GM18867 (cell line): ENCODE data around the gene LMTK3.

ENCODE experiments used
- ATAC-seq: cut with Tn5 transposase; IDR thresholded peaks from one replicate; pipeline ENCODE4 v1.9.1; 2021; ENCODE audit warnings: mild to moderate bottlenecking, moderate library complexity; ENCODE audit not compliant: unreplicated experiment

The LMTK3 gene, protein sequence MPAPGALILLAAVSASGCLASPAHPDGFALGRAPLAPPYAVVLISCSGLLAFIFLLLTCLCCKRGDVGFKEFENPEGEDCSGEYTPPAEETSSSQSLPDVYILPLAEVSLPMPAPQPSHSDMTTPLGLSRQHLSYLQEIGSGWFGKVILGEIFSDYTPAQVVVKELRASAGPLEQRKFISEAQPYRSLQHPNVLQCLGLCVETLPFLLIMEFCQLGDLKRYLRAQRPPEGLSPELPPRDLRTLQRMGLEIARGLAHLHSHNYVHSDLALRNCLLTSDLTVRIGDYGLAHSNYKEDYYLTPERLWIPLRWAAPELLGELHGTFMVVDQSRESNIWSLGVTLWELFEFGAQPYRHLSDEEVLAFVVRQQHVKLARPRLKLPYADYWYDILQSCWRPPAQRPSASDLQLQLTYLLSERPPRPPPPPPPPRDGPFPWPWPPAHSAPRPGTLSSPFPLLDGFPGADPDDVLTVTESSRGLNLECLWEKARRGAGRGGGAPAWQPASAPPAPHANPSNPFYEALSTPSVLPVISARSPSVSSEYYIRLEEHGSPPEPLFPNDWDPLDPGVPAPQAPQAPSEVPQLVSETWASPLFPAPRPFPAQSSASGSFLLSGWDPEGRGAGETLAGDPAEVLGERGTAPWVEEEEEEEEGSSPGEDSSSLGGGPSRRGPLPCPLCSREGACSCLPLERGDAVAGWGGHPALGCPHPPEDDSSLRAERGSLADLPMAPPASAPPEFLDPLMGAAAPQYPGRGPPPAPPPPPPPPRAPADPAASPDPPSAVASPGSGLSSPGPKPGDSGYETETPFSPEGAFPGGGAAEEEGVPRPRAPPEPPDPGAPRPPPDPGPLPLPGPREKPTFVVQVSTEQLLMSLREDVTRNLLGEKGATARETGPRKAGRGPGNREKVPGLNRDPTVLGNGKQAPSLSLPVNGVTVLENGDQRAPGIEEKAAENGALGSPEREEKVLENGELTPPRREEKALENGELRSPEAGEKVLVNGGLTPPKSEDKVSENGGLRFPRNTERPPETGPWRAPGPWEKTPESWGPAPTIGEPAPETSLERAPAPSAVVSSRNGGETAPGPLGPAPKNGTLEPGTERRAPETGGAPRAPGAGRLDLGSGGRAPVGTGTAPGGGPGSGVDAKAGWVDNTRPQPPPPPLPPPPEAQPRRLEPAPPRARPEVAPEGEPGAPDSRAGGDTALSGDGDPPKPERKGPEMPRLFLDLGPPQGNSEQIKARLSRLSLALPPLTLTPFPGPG (N-terminal part only)

DNA sequence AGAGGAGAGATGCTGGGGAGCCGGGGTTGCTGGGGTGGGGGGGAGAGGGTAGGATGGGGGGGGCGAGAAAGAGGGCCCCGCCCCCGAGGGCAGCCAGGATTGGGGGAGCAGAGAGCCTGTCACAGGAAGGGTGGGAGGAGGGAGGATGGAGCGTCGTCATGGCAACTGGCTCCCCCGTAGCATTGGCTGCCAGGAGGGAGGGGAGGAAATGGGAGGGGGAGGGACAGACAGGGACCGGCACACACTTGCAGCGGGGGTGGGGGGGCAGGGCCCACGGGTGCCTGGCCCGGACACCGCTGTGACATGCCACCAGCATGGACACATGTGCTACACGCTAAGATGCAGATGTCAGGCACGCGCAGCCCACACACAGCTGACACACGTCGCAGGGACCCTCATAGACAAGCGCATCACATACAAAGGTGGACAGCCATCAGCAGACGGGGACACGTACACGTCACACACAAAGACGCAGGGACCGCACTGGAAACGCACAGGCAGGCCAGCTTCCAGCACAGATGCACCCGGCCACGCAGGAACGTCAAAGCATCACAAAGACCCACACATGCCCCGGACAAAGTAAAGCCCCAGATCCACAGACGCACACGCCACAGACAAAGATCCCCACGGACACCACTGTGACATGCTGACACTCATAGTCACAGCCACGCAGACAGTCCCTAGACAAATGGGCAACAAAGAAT is at the start of gene LMTK3:
LMTK3 (minus strand) TSS at position 36 of the 704 bp plus-strand sequence. CDS start 259 bp downstream, outside the sequence.
- no peak for ATAC-seq

DNA sequence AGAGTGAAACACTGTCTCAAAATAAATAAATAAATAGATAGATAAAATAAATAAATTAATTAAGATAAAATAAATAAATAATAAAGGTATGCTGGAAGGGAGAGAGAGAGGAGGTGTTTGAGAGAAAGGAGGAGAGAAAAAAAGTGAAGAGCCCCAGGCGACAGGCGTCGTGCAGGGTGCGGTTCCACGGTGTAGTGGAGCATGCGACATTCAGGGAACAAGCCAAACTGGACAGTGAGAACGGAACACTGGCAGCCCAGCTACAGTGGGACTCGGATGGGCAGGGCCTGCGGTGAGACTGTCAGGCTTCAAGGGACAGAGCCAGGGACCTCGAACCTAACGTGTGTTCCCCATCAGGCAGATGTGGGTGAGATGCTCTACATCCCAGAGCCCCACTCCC is 49.8 kb upstream of the LMTK3 start:
- no peak for ATAC-seq

DNA sequence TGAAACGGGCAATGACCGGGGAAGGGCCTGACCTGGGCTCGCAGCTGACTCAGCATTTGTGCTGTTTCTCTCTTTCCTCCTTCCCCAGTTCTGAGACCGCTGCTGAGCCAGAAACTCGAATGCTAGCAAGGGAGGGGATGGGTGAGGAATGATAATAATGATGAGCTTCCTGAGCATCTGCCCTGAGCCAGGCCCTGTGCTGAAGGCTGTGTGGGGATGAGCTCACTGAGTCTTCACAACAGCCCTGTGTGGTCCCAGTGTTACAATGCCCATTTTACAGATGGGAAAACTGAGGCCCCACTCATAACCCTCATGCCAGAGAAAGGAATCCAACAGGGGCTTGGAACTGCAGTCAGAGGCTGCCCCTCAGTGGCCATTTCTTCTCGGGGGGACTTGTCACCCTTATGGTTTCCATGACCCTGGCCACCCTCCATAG is 48.5 kb upstream of the LMTK3 start:
- no peak for ATAC-seq

DNA sequence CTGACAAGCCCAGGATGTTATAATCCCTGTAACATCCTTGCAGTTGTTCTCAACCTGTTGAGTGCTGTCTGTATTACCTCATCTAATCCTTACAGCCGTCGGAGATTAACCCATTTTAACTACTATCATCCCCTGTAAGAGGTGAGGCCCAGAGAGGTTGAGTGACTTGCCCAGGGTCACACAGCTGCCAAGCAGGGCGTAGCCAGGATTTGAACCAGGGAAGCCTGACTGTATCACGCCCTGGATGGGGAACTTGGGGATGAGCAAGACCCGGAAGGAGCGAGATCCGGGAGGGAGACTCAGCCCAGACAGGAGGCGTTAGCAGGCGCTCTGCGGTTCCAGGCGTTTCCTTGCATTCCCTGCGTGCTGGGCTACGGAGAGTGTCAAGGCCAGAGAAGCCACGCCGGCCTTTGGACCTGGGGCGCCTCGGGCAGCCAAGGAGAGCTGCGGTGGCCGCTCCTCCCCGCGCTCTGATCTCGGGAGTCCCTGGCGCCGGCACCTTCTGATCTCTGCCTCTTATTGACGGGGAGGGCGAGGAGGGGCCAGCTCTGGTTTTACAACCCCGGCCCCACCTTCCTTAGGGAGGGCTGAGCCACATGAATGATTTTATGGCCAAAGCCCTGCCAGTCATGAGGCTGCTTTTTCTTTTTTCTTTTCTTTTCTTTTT is 46.5 kb upstream of the LMTK3 start:
- no peak for ATAC-seq

DNA sequence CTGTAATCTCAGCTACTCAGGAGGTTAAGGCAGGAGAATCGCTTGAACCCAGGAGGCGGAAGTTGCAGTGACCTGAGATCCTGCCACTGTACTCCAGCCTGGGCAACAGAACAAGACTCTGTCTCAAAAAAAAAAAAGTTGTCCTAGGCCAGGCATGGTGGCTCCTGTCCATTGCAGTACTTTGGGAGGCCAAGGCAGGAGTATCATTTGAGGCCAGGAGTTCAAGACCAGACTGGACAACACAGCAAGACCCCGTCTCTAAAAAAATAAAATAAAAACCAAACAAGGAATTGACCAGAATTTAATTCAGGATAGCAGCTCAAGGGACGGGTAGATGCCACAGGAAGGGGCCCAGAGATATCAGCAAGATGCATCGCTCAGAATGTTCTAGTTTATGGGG is 45.2 kb upstream of the LMTK3 start:
- no peak for ATAC-seq

DNA sequence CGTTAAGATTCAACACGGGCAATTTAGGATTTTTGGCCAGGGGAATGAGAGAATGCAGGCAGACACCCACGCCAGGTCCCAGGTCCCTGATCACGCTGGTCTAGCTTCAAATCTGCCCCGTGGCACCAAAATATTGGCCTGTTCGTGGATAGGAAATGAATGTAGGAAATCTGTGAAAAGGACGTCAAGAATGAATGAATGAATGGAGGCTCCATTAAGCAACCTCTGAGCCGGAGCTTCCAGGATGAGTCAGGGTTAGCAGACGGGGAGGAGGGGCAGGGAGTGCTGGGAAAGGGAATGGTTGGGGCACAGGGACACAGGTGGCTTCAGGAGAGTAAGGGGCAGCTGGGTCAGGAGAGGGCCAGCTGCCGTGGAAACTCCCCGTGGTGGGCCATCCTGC is 44.5 kb upstream of the LMTK3 start:
- ATAC-seq: no peak

DNA sequence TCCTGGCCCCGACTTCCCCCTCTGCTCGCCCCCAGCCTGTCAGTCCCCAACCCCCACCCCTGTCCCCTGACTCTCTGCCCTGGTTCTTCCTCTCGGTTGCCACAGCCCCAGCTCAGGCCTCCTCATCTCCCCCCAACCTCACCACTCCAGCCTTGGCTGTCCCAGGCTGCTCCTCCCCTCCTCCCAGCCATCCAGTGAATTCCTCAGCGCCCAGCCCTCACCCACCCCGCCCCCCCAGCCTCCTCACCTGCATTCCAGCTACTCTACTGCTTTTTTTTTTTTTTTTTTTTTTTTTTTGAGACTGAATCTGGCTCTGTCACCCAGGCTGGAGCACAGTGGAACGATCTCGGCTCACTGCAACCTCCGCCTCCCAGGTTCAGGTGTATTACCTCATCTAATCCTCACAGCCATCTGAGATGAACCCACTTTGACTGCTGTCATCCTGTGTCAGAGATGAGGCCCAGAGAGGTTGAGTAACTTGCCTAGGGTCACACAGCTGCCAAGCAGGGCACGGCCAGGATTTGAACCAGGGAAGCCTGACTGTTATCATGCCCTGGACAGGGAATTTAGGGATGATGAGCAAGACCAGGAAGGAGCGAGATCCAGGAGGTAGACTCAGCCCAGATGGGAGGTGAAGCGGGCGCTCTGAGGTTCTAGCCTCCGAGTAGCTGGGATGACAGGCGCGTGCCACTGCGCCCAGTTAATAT is 42.9 kb upstream of the LMTK3 start:
- ATAC-seq: no peak

DNA sequence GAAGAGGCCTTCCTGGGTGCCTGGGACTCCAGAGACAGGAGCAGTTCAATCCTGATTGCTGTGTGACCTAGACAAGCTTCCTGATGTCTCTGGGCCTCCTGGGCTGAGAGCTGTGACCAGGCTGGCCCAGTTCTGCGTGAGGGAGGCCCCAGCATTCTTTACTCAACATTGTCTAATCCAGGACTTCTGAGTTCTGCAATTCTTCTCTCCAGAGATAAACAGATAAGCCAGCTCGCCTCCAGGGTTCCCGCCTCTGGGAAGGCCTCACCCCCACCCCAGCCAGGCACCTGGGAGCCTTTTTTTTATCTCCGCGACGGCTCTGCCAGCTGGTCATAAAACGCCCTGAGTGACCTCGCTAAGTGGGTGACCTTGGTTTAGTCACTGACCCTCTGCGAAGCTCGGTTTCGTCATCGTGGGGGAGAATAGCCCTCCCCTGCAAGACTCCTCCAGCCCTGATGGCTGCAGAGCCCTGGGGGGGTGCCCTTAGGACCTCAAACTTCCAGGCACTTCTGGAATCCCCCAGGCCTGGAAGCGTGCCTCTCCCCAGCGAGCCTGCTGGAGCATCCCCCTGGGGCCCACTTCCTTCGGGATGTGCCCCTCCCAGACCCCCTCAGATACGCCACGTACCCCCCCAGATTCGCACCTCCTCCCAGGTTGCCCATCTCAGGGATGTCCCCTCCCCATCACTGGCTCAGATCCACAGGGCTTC is 42.2 kb upstream of the LMTK3 start:
- no peak for ATAC-seq

DNA sequence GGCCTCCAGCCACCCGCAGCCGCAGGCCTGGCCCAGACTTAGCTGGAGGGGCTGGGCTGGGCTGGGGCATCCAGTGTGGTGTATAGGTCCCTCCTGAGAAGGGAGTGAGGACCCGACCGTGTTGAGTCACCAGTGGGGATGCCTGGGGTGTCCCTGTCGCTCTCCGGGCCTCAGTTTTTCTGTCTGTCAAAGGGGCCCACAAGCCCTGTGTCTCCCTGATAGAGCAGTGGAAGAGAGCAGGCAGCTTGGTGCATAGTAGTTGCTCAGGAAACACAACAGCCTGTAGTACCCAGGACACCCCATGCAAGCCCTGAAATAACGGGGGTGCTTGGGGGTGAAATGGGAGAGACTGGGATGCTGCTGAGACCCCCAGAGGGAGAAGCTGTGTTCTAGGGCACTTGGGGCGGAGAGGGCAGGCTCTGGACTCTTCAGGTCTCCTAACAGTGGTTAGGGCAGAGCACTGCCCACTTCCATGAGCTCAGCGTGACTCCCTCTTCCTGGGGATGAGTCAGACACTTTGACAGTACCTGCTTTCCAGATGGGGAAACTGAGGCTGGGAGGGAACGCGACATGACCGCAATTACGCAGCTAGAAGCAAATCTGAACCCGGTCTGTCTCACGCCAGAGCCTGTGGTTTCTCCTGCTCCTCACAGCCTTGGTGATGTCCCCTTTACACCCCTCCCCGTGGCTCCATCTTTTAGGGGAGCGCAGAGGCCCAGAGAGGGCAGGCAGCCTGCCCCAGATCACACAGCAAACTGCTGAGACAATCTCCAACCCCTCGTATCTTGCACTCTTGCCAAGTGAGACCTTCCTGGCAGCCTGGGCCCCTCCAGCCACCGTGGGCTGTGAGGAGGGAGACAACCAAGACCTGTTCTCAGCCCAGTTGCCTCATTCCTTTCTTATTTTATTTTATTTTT is 41.0 kb upstream of the LMTK3 start:
- no peak for ATAC-seq

DNA sequence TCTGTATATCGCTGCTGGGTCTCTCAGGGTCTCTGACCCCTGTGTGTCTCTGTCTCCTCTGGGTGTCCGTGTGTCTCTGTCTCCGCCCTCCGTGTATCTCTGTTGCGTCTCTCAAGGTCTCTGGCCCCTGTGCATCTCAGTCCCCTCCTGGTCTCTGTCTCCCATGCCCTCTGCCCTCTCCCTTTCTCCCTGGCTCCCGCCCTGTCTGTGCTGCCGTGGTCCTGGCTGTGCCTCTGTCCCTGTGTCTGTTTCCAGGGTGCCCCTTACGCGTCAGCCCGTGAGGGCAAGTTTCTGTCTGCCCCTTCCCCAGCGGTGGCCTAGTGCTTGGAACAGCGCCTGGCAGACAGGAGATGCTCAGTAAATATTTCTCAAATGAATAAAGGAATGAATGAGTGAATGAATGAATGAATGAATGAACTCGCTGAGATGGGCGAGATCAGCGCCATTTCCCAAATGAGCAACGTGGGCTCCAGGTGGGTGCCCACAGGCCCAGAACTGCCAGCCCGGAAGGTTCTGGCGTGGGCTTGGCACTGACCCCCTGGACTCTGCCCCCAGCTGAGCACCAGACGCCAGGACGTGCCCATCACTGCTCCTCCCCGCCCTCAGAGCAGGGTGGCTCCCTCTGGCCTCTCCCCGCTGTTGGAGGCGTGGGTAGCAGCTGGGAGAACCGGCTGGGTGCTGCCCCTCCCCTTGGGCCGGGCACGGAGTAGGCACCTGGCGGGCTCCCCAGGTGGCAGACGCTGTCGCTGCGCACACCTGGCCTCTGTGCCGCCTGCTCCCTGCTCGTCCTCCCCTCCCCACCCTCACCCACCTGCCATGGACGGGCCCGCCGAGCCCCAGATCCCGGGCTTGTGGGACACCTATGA is 40.0 kb upstream of the LMTK3 start, which contains the start of gene SULT2B1:
SULT2B1 (plus strand) TSS at position 736 of the 866 bp plus-strand sequence; CDS start at position 817, 81 bp downstream.
- ATAC-seq: no peak

DNA sequence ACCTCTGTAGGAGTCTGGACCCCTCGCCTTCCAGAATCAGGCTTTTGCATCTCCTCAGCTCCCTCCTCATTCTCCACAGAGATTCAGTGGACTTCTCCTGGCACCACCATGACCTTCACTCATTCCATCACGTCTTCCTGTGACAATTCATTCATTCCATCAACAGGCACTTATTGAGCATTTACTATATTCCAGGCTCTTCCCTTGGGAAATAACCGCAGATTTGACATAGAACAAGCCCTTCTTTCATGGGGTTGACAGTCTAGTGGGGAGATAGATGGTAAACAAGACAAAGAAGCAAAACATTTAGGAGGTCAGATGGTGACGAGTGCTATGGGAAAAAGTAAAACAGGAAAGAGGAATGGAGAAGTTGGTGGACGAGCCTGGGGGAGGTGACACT is 37.7 kb upstream of the LMTK3 start:
- no peak for ATAC-seq

DNA sequence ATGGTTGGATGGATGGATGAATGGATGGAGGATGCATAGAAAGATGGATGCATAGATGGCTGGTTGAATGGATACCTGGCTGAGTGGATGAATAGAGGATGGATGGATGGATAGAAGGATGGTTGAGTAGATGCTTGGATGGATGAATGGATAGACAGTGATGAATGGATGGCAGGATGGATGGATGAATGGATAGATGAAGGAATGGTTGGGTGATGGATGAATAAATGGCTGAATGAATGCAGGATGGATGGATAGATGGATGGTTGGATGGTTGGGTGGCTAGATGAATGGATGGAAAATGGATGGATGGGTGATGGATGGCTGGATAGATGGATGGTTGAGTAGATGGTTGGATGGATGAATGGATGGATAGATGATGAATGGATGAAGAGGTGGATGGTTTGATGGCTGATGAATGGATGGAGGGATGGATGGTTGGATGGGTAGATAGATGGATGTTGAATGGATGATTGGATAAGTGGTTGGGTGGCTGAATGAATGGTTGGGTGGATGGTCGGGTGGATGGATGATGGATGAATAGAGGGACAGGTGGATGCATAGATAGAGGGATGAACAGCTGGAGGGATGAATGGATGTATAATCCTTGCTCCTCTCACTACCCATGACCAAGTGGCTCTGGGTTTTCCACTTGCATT is 36.7 kb upstream of the LMTK3 start:
- no peak for ATAC-seq

DNA sequence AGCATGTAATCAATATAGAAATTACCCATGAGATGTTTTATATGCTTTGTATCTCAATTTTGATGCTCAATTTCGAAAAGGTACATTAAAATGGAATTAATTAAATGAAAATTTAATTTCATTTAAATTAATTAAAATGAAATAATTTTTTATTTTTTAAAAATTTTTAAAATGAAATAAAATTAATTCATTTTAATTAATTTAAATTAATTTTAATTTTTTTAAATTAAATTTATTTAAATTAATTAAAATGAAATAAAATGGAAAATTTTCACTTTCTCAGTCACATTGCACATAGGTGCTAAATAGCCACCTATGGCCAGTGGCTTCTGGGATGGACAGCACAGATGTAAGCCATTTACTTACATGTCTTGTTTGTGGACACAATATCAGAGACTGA is 36.1 kb upstream of the LMTK3 start:
- ATAC-seq: no peak

DNA sequence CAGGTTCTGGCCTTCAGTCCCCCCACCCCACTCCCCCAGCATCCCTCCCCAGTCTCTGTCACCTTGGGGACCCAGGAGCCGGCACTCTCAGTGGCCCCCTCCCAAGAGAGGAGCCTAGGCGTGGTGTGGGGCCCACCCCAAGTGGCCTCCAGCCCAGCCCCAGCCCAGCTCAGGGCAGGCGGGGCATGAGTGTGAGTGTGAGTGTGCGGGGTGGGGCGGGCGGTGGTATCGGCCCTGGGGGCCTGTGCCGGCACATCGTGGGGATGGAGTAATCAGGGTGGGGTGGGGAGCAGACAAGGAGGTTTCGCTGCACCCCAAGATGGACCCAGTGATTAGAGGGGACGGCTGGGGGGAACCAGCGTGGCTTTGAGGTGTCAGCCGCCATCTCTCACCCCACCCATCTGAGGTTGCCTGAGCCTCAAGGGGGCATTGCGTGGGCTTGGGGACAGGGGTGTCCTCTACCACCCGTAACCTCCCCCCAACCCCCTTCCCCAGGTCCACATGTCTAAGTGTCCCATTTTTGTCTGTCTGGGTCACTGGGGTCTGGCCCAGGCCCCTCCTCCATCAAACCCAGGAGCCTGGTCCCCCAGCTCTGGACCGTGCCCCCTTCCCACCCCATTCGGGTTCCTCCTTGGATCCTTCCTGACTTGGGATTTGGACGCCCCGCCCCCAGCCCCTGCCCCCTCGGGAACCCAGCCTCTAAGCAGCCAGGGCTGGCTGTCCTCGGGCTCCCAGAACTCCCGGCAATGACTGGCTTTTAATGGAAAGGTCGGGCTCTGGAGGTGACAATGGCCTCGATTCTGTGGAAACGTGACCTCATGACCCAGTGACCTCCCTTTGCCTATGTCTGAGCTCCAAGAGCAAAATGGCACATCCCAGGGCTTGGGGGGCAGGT is 33.5 kb upstream of the LMTK3 start:
- no peak for ATAC-seq

DNA sequence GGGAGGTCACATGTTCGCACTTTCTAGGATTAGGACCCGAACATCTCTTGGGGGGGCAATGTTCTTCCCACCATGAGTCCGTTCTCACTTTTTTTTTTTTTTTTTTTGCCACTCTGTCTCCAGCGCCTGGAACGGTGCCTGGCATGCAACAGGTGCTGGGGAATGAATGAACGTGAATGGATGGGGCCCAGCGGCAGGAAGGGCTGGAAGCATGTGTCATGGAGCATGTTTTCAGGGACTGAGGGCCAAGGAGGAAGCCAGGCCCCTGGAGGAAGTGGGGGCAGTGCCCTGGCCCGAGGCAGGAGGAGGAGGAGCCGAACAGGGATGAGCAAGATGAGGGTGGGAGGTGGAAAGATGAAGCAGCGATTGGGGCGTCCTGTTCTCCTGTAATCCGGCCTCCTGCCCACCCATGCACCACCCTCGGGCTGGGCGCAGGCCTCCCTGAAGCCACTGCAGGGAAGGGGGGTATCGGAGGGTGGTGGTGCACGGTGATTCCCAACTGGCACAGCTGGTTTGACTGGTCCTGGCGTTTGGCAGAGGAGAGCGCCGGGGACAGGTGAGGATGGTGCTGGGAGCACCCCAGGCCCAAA is 31.6 kb upstream of the LMTK3 start:
- no peak for ATAC-seq
